PC-3 (cell line): ENCODE data around the gene IER3IP1. TPM values are rescaled to one million over a fixed set of nuclear protein-coding genes. Genes with fewer than 3 reads are reported as not detected.

Experiments used
- ATAC-seq: fragments of 200-7000 bp; cut with Tn5 transposase; 2 replicates; pipeline ENCODE4 v1.9.1; 2020; ENCODE audit warnings: mild to moderate bottlenecking, moderate library complexity
- BruUV-seq: library from RNA; stranded (reverse); fragments of 400-500 nt; replicated peaks from 2 replicates; lab custom pipeline; 2021; lab: Mats Ljungman, UMichigan
- CTCF ChIA-PET: fragments of 300-600 bp; sonication (Branson Sonifier 250); formaldehyde crosslinking; loops from one replicate; lab custom pipeline; 2022; ENCODE audit warnings: antibody characterized with exemption; lab: Charles Lee
- POLR2A ChIA-PET: fragments of 300-600 bp; sonication (Branson Sonifier 250); formaldehyde crosslinking; loops from one replicate; lab custom pipeline; 2022; ENCODE audit warnings: antibody characterized with exemption; ENCODE audit not compliant: unreplicated experiment; lab: Charles Lee
- DNase-seq: peaks from one replicate; pipeline ENCODE4 v3.0.0-alpha.2; 2015
- H2AFZ ChIP-seq: fragments of 300-600 bp; sonication (generic); 2 replicates; pipeline ENCODE4 v1.6.0; 2016; ENCODE audit warnings: antibody characterized with exemption, low read length
- H3F3A ChIP-seq: fragments of 300-600 bp; sonication (generic); one replicate; pipeline ENCODE4 v1.6.0; 2017; ENCODE audit warnings: antibody characterized with exemption, low read length, control low read depth, mild to moderate bottlenecking; ENCODE audit not compliant: unreplicated experiment
- H3K27ac ChIP-seq: fragments of 300-600 bp; sonication (generic); 2 replicates; pipeline ENCODE4 v1.5.1; 2016; ENCODE audit warnings: mild to moderate bottlenecking, low read length
- H3K27me3 ChIP-seq: fragments of 300-600 bp; sonication (generic); 2 replicates; pipeline ENCODE4 v1.6.1; 2016; ENCODE audit warnings: low read length, mixed read lengths
- H3K36me3 ChIP-seq: fragments of 300-600 bp; sonication (generic); 2 replicates; pipeline ENCODE4 v1.6.1; 2016; ENCODE audit warnings: low read depth, mixed run types, low read length, mixed read lengths
- H3K4me1 ChIP-seq: fragments of 300-600 bp; sonication (generic); 2 replicates; pipeline ENCODE4 v1.5.1; 2016; ENCODE audit warnings: low read length; ENCODE audit not compliant: insufficient read depth
- H3K4me2 ChIP-seq: fragments of 300-600 bp; sonication (generic); 2 replicates; pipeline ENCODE4 v1.6.0; 2016; ENCODE audit warnings: low read length
- H3K4me3 ChIP-seq: fragments of 300-600 bp; sonication (generic); 2 replicates; pipeline ENCODE4 v1.5.1; 2016; ENCODE audit warnings: mild to moderate bottlenecking, low read length, mixed read lengths
- H3K79me2 ChIP-seq: fragments of 300-600 bp; sonication (generic); 2 replicates; pipeline ENCODE4 v1.6.1; 2017; ENCODE audit warnings: low read length, mixed read lengths
- H3K9ac ChIP-seq: fragments of 300-600 bp; sonication (generic); 2 replicates; pipeline ENCODE4 v1.6.0; 2016; ENCODE audit warnings: mild to moderate bottlenecking, low read length
- H3K9me2 ChIP-seq: fragments of 300-600 bp; sonication (generic); replicated peaks from 2 replicates; pipeline ENCODE4 v1.6.1; 2016; ENCODE audit warnings: mixed run types, low read length, mixed read lengths
- H3K9me3 ChIP-seq: fragments of 300-600 bp; sonication (generic); 2 replicates; pipeline ENCODE4 v1.6.1; 2016; ENCODE audit warnings: low read length, mixed read lengths
- H4K20me1 ChIP-seq: fragments of 300-600 bp; sonication (generic); 2 replicates; pipeline ENCODE4 v1.6.1; 2016; ENCODE audit warnings: low read length, mixed read lengths
- EZH2 ChIP-seq: fragments of 300-600 bp; sonication (generic); IDR thresholded peaks from one replicate; pipeline ENCODE4 v1.6.1; 2017; ENCODE audit warnings: antibody characterized with exemption, mild to moderate bottlenecking, low read length; ENCODE audit not compliant: unreplicated experiment
- EZH2phosphoT487 ChIP-seq: fragments of 300-600 bp; sonication (generic); IDR thresholded peaks from 2 replicates; pipeline ENCODE4 v1.6.1; 2018; ENCODE audit warnings: mild to moderate bottlenecking, antibody characterized with exemption, low read length, borderline replicate concordance
- intact Hi-C: fragments of 100-400 bp; cut with micrococcal nuclease; formaldehyde crosslinking; loops from 2 replicates; pipeline ENCODE4 v1.9.0; 2023
- total RNA-seq: library from RNA; depleted of rRNA; stranded (reverse); fragments of >200 nt; gene quantifications from 2 replicates; pipeline ENCODE4 v1.2.3, GENCODE V29; 2014
- TF ChIP-seq, protein P1 (sequence below): fragments of 300-600 bp; sonication (generic); conservative IDR thresholded peaks from 2 replicates; pipeline ENCODE4 v1.5.1; 2017; ENCODE audit warnings: antibody characterized with exemption, low read depth, mild to moderate bottlenecking, low read length

The IER3IP1 gene
- total RNA-seq, 1 experiment from 2014 or later: 23.2 TPM

DNA sequence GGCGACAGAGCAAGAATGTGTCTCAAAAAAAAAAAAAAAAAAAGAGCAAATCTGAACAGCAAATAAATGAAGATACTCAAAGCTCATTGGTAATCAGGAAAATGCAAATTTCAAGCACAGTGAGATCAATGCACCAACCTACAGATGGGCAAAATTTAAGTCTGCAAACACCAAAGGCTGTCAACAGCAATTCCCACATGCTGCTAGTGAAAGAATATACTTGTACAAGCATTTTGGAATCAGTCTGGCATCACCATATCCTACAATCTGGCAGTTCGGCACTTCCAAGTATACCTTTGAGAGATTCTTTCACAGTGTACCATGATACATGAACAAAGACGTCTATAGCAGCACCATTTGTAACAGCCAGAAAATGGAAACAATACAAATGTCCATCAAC lies 30.0 kb downstream of the IER3IP1 start:
- TF ChIP-seq, protein P1, sequence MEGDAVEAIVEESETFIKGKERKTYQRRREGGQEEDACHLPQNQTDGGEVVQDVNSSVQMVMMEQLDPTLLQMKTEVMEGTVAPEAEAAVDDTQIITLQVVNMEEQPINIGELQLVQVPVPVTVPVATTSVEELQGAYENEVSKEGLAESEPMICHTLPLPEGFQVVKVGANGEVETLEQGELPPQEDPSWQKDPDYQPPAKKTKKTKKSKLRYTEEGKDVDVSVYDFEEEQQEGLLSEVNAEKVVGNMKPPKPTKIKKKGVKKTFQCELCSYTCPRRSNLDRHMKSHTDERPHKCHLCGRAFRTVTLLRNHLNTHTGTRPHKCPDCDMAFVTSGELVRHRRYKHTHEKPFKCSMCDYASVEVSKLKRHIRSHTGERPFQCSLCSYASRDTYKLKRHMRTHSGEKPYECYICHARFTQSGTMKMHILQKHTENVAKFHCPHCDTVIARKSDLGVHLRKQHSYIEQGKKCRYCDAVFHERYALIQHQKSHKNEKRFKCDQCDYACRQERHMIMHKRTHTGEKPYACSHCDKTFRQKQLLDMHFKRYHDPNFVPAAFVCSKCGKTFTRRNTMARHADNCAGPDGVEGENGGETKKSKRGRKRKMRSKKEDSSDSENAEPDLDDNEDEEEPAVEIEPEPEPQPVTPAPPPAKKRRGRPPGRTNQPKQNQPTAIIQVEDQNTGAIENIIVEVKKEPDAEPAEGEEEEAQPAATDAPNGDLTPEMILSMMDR: no peak
- TF ChIP-seq EZH2 (no peak), EZH2phosphoT487 (no peak)
- no peak overlapping the region for H3K4me2 ChIP-seq
- H3K9me3 ChIP-seq: no peaks in the 10 kb centered on the region
- no peak overlapping the region for H3K27ac ChIP-seq
- no peak overlapping the region for H3K4me3 ChIP-seq
- intact Hi-C loops: no loop called here
- H3F3A ChIP-seq: no peaks in the 10 kb centered on the region
- H3K9ac ChIP-seq: no peak overlapping the region
- ChIA-PET CTCF (no interaction called here), POLR2A (no interaction called here)
- no peak for ATAC-seq
- no peaks in the 10 kb centered on the region for H3K4me1 ChIP-seq
- H3K9me2 ChIP-seq: no peaks in the 10 kb centered on the region
- no peak overlapping the region for H2AFZ ChIP-seq
- H3K27me3 ChIP-seq: no peaks in the 10 kb centered on the region
- no peaks in the 10 kb centered on the region for H4K20me1 ChIP-seq
- BruUV-seq: no TSS peak
- H3K36me3 ChIP-seq: no peaks in the 10 kb centered on the region
- peaks cover 43% of the 10 kb centered on the region for H3K79me2 ChIP-seq
- DNase-seq: no peak

- POLR2A ChIA-PET: no interaction called here
- Histone ChIP-seq H3K4me2 (no peak overlapping the region), H3K79me2 (peaks cover 34% of the 10 kb centered on the region), H3K4me3 (no peak overlapping the region), H3K9ac (no peak overlapping the region), H3K36me3 (no peaks in the 10 kb centered on the region), H3K9me2 (no peaks in the 10 kb centered on the region), H3K27ac (no peak overlapping the region), H3K9me3 (no peaks in the 10 kb centered on the region), H3K4me1 (no peaks in the 10 kb centered on the region), H3K27me3 (no peaks in the 10 kb centered on the region), H2AFZ (no peak overlapping the region), H3F3A (no peaks in the 10 kb centered on the region), H4K20me1 (no peaks in the 10 kb centered on the region)
- ATAC-seq (no peak), DNase-seq (no peak)
- intact Hi-C loops: no loop called here
- TF ChIP-seq, protein P1: no peak
- TF ChIP-seq EZH2 (no peak), EZH2phosphoT487 (no peak)
- CTCF ChIA-PET: no interaction called here
- BruUV-seq: no TSS peak
Observed at GRCh38 chr18:47143899-47144485, 32.2 kb downstream of the IER3IP1 start.

- Histone ChIP-seq H3K9ac (no peak overlapping the region), H2AFZ (no peak overlapping the region), H3K9me3 (no peaks in the 10 kb centered on the region), H3K4me1 (no peaks in the 10 kb centered on the region), H3K79me2 (peaks cover 29% of the 10 kb centered on the region), H4K20me1 (no peaks in the 10 kb centered on the region), H3F3A (no peaks in the 10 kb centered on the region), H3K9me2 (no peaks in the 10 kb centered on the region), H3K4me2 (no peak overlapping the region), H3K27me3 (no peaks in the 10 kb centered on the region), H3K27ac (no peak overlapping the region), H3K36me3 (no peaks in the 10 kb centered on the region), H3K4me3 (no peak overlapping the region)
- POLR2A ChIA-PET: no interaction called here
- intact Hi-C loops: no loop called here
- TF ChIP-seq, protein P1: no peak
- TF ChIP-seq EZH2 (no peak), EZH2phosphoT487 (no peak)
- BruUV-seq: no TSS peak
- CTCF ChIA-PET: no interaction called here
- DNase-seq: no peak
- ATAC-seq: no peak
Observed at GRCh38 chr18:47143153-47143552, 33.0 kb downstream of the IER3IP1 start.
